HPDE6-E6E7 (cell line): ENCODE data around the gene GPR152.
"Not testable (repeated sequence)": the region's sequence is repeated elsewhere in the genome, so short reads cannot be mapped to it uniquely, and the experiment has no call there.

Experiments
- DNase-seq: peaks from one replicate; pipeline ENCODE4 v3.0.0; 2011; ENCODE audit warnings: missing footprints; ENCODE audit errors: extremely low spot score

GPR152 gene

GRCh38 chr11:67489203-67489884 lies 36.8 kb upstream of the GPR152 start:
- no peak for DNase-seq

- DNase-seq: no peak
Observed at GRCh38 chr11:67486481-67487195, 34.1 kb upstream of the GPR152 start.

DNA sequence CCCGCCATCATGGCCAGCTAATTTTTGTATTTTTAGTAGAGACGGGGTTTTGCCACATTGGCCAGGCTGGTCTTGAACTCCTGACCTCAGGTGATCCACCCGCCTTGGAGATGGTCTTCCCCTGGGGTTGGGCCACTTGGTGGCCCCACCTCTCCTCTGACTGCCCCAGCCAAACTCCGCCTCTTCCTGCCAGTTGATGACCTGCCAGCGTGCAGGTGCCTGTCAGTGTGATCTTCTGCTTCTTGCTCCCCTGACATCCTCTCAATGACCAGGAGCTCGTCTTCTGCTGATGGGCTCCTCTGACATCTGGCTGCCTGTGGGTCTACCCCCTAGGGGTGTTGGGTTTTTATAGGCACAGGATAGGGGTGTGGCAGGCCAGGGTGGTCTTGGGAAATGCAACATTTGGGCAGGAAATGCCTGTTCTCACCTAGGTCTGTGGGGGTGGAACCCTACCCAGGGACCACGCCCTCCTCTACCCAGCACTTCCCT lies 33.4 kb upstream of the GPR152 start:
- DNase-seq: not testable (repeated sequence)

GRCh38 chr11:67484847-67485311 lies 32.4 kb upstream of the GPR152 start:
- DNase-seq: no peak

- DNase-seq: no peak
Observed at GRCh38 chr11:67483831-67484665, 31.5 kb upstream of the GPR152 start.

DNA sequence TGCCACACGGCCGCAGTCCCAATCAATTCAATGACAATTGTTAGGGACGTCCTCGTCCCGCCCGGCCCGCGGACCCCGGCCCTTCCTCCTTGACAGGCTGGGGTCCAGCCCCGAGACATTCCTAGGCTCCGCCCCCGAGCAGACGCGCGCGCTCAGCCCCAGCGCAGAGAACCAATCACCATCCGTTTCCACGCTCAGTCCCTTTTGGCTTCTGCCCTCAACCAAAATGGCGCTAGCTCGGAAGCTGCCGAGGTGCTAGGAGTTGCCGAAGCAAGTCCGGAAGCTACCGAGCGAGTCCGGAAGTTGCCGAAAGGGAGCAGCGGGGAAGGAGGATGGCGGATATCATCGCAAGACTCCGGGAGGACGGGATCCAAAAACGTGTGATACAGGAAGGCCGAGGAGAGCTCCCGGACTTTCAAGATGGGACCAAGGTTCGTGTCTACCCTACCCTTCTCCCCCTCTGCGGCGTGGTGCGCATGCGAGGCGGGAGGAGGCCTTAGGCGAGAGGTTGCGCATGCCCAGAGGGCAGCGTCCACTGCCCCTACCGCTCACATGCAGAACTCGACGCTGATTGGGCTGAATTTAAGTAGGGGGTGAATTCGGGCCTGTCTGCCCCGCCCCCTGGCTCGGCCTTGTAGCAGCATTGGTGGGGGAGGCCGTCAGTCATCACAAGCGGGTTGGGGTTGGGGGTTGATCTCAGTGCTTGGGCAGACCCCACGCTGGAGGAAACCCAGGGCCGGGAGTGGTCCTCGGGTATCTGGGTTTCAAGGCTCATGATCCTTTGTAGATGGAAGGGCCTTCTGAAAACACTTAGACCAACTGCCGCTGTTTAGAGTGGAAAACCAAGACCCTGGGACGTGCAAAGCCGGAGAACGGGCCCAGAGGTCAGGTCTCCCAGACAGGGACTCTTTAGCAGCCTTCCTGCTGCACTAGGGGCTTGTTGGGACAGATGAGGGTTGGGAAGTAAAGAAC lies 30.6 kb upstream of the GPR152 start, which contains the start of gene AIP:
TSS of gene AIP (plus strand) at position 200 of the 972 bp plus-strand sequence. CDS start at position 333, 133 bp downstream.
- peak; percentile 97 for DNase-seq

DNA sequence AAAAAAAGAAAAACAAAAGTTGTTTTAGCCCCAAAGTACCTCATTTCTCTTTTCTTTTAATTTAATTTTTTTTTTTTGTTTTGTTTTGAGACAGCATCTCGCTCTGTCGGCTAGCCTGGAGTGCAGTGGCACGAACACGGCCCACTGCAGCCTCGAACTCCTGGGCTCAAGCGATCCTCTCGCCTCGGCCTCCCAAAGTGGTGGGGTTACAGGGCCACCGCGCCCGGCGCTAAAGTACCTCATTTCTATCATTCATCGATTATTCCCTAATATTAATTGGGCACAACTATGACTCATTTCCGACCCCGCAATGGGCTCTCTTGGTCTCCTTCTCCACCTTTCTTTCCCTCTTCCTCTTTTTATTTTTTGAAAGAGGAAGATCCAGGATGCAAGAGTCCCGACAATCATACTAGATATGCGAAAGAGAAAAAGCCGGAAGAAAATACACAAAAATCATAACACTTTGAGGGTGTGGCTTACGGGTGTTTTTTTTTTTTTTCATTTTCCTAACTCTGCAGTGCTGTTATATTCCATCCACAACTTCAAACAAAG lies 29.8 kb upstream of the GPR152 start:
- no peak for DNase-seq

GRCh38 chr11:67477344-67478050 lies 25.0 kb upstream of the GPR152 start:
- DNase-seq: not testable (repeated sequence)

- DNase-seq: not testable (repeated sequence)
Observed at GRCh38 chr11:67476692-67477091, 24.2 kb upstream of the GPR152 start.

- DNase-seq: no peak
Observed at GRCh38 chr11:67472882-67473281, 20.4 kb upstream of the GPR152 start.

DNA sequence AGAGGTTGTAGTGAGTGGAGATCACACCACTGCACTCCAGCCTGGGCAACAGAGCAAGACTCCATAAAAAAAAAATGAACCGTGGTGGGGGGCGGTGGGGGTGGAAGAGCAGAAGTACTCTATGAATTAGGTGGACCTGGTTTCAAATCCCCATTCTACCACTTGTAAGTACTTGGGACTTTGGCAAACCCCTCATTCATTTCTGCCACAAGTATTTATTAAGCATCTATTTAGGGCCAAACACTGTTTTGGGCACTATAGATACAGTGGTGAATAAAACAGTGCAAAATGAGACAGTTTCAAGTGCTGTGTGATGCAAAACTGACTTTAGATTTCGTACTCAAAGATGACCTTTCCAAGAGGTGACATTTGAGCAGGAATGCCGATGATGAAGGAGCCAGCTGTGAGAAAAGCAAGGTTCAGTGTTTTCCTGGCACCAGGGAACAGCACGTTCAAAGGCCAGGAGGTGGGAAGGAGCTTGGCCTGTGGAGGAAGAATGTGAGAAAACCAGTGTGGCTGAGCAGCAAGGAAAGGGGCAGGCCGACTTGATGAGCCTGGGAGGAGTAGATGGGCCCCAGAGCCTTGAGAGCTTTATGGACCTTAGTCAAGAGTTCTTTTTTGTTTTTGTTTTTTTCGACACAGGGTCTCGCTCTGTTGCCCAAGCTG lies 17.9 kb upstream of the GPR152 start:
- no peak for DNase-seq

DNA sequence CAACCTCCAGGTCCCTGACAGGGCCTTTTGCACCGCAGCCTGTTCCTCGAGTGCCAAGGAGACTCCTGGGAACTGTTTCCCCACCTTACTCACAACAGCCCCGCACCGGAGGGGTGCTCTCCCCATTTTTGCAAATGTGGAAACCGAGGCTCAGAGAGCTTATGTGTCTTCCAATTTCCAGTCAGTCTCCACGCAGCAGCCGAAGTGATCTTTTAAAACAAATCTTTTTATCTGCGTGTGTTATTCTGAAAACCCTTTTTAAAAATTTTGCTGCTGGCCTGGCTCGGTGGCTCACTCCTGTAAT lies 16.9 kb upstream of the GPR152 start:
- no peak for DNase-seq

GRCh38 chr11:67468759-67469507 lies 16.4 kb upstream of the GPR152 start, which contains the start of gene TMEM134:
Gene TMEM134 (minus strand): TSS chr11:67469251. CDS start chr11:67469192, 59 bp downstream.
- DNase-seq: peak; percentile 86

- DNase-seq: no peak
Observed at GRCh38 chr11:67468456-67468758, 15.9 kb upstream of the GPR152 start.

DNA sequence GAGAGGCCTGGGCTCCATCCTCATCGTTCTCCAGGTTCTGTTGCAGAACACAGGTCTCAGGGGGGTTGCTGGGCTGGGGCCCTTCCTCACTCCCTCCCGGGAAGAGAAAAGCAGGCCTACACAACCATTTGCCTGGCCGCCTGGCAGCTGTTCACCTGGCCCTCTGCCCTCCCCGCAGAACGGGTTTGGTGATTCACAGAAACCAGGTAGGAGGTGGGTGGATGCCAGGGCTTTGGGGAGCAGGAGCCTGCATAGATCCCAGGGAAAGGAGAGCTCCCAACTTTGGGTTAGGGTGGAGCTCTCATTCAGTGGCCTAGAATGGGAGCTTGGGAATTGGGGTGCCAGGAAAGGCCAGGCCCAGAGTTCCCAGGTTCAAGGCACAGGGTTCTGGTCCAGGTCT lies 15.5 kb upstream of the GPR152 start:
- peak; percentile 92 for DNase-seq

GRCh38 chr11:67466962-67467771 lies 14.6 kb upstream of the GPR152 start:
- DNase-seq: no peak

GRCh38 chr11:67466367-67466766 lies 13.8 kb upstream of the GPR152 start:
- no peak for DNase-seq

- DNase-seq: not testable (repeated sequence)
Observed at GRCh38 chr11:67465530-67465929, 13.0 kb upstream of the GPR152 start.
